Measurements from ENCODE around the gene PAF1. TPM values are rescaled to one million over a fixed set of nuclear protein-coding genes. Genes with fewer than 3 reads are reported as not detected.
A peak's percentile ranks its signal among the peaks of the same experiment; 100 is the strongest.

PAF1 gene
- 10 to 100 TPM; 66.5 to 70.6 (median 68.6) TPM for polyA plus RNA-seq (ENCODE audit: insufficient read length in 4 of 4)

- peak; percentile 96 to 100 (median 99) for DNase-seq (ENCODE audit: low read depth in 4 of 4, low spot score in 3 of 4)
Observed at GRCh38 chr19:39390751-39391437, at the start of gene PAF1, which contains the start of gene MED29. TSS of gene PAF1 (minus strand) at chr19:39391106. CDS start at chr19:39390864, 242 bp downstream. TSS of gene MED29 (plus strand) at chr19:39391378. CDS start at chr19:39391423, 45 bp downstream.

GRCh38 chr19:39438270-39438934, 47.5 kb upstream of the PAF1 start:
- DNase-seq (ENCODE audit: low read depth in 4 of 4, low spot score in 3 of 4), result no peak

- DNase-seq (ENCODE audit: low read depth in 4 of 4, low spot score in 3 of 4), result no peak
Observed at GRCh38 chr19:39436350-39436716, 45.4 kb upstream of the PAF1 start.

GRCh38 chr19:39435499-39436349, 44.8 kb upstream of the PAF1 start, which contains the start of gene RPS16:
TSS of gene RPS16 (minus strand) at chr19:39435949. CDS start at chr19:39435895, 54 bp downstream.
- DNase-seq (ENCODE audit: low read depth in 4 of 4, low spot score in 3 of 4), result peak; percentile 90 to 97 (median 94)

- DNase-seq (ENCODE audit: low read depth in 4 of 4, low spot score in 3 of 4), result no peak
Observed at GRCh38 chr19:39434123-39435076, 43.5 kb upstream of the PAF1 start.

- DNase-seq (ENCODE audit: low read depth in 4 of 4, low spot score in 3 of 4), result no peak
Observed at GRCh38 chr19:39433480-39434079, 42.7 kb upstream of the PAF1 start.

GRCh38 chr19:39432677-39433025, 41.7 kb upstream of the PAF1 start:
- DNase-seq (ENCODE audit: low read depth in 4 of 4, low spot score in 3 of 4), result no peak

GRCh38 chr19:39430675-39431593, 40.0 kb upstream of the PAF1 start:
- no peak for DNase-seq (ENCODE audit: low read depth in 4 of 4, low spot score in 3 of 4)

GRCh38 chr19:39428283-39429112, 37.6 kb upstream of the PAF1 start:
- peak in 2 of 4 donors; percentile 85 to 86 for DNase-seq (ENCODE audit: low read depth in 4 of 4, low spot score in 3 of 4)

GRCh38 chr19:39427707-39428106, 36.8 kb upstream of the PAF1 start:
- no peak for DNase-seq (ENCODE audit: low read depth in 4 of 4, low spot score in 3 of 4)

- no peak for DNase-seq (ENCODE audit: low read depth in 4 of 4, low spot score in 3 of 4)
Observed at GRCh38 chr19:39426170-39426569, 35.3 kb upstream of the PAF1 start.

- no peak for DNase-seq (ENCODE audit: low read depth in 4 of 4, low spot score in 3 of 4)
Observed at GRCh38 chr19:39425744-39426143, 34.8 kb upstream of the PAF1 start.

- DNase-seq (ENCODE audit: low read depth in 4 of 4, low spot score in 3 of 4), result no peak
Observed at GRCh38 chr19:39424934-39425333, 34.0 kb upstream of the PAF1 start.

- no peak for DNase-seq (ENCODE audit: low read depth in 4 of 4, low spot score in 3 of 4)
Observed at GRCh38 chr19:39423258-39424086, 32.6 kb upstream of the PAF1 start.

- DNase-seq (ENCODE audit: low read depth in 4 of 4, low spot score in 3 of 4), result no peak
Observed at GRCh38 chr19:39422020-39422419, 31.1 kb upstream of the PAF1 start.

GRCh38 chr19:39420769-39421168, 29.9 kb upstream of the PAF1 start:
- no peak for DNase-seq (ENCODE audit: low read depth in 4 of 4, low spot score in 3 of 4)

GRCh38 chr19:39419003-39419402, 28.1 kb upstream of the PAF1 start:
- DNase-seq (ENCODE audit: low read depth in 4 of 4, low spot score in 3 of 4), result no peak
